SU-DHL-6 (cell line): ENCODE results near the gene FAU.

Source experiments
- EZH2phosphoT487 ChIP-seq: fragments of 200-600 bp; sonication (generic), shearing (Covaris generic); conservative IDR thresholded peaks from 2 replicates; pipeline ENCODE4 v1.6.1; 2018; ENCODE audit warnings: mild to moderate bottlenecking, antibody characterized with exemption, low read length, moderate library complexity, mixed read lengths
- TF ChIP-seq, protein P1 (sequence below): fragments of 200-600 bp; sonication (generic); IDR thresholded peaks from one replicate; pipeline ENCODE4 v1.5.1; 2017; ENCODE audit warnings: antibody characterized with exemption, mild to moderate bottlenecking, low read length, moderate library complexity; ENCODE audit not compliant: insufficient read depth, poor library complexity, severe bottlenecking

DNA sequence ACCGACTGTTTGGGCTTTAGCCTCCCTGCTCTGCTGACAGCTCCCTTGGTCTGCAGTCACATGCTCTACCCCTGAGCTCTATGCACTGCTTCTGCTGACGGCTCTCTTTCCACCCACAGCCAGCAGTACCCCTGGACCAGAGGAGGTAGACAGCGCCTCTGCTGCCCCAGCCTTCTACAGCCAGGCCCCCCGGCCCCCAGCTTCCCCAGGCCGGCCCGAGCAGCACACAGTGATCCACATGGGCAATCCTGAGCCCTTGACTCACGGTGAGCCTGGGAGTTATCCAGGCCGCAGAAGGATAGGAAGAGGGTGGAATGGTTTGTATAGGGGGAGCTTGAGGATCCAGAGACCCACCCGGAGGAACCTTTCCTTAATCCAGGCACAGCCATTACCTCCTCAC, 35.1 kb downstream of the FAU start:
- TF ChIP-seq, protein P1, sequence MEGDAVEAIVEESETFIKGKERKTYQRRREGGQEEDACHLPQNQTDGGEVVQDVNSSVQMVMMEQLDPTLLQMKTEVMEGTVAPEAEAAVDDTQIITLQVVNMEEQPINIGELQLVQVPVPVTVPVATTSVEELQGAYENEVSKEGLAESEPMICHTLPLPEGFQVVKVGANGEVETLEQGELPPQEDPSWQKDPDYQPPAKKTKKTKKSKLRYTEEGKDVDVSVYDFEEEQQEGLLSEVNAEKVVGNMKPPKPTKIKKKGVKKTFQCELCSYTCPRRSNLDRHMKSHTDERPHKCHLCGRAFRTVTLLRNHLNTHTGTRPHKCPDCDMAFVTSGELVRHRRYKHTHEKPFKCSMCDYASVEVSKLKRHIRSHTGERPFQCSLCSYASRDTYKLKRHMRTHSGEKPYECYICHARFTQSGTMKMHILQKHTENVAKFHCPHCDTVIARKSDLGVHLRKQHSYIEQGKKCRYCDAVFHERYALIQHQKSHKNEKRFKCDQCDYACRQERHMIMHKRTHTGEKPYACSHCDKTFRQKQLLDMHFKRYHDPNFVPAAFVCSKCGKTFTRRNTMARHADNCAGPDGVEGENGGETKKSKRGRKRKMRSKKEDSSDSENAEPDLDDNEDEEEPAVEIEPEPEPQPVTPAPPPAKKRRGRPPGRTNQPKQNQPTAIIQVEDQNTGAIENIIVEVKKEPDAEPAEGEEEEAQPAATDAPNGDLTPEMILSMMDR, result no peak
- TF ChIP-seq EZH2phosphoT487, result no peak
